Dermis blood vessel endothelial cell (primary cell): Measurements from ENCODE around the gene PSMD14. TPM values are rescaled to one million over a fixed set of nuclear protein-coding genes. Genes with fewer than 3 reads are reported as not detected.

Experiments
- total RNA-seq: library from RNA; depleted of rRNA; stranded (reverse); fragments of >200 nt; gene quantifications from 2 replicates; pipeline ENCODE4 v1.2.3, GENCODE V29; 2014

PSMD14 gene
- total RNA-seq, 1 donor from 2014 or later, result 82.7 TPM

Other genes starting within 250 kb of the PSMD14 start
- gene TANK, start 148.0 kb upstream of the PSMD14 start, total RNA-seq, result 79.4 and 114 TPM in 2 replicates
- not detected in 2 replicates for gene TBR1, start 107.9 kb downstream of the PSMD14 start, total RNA-seq